ENCODE data around the gene KCNMA1. TPM values are rescaled to one million over a fixed set of nuclear protein-coding genes. Genes with fewer than 3 reads are reported as not detected.

Gene KCNMA1
- total RNA-seq, 1 experiment from 2014 or later, result 143 TPM

DNA sequence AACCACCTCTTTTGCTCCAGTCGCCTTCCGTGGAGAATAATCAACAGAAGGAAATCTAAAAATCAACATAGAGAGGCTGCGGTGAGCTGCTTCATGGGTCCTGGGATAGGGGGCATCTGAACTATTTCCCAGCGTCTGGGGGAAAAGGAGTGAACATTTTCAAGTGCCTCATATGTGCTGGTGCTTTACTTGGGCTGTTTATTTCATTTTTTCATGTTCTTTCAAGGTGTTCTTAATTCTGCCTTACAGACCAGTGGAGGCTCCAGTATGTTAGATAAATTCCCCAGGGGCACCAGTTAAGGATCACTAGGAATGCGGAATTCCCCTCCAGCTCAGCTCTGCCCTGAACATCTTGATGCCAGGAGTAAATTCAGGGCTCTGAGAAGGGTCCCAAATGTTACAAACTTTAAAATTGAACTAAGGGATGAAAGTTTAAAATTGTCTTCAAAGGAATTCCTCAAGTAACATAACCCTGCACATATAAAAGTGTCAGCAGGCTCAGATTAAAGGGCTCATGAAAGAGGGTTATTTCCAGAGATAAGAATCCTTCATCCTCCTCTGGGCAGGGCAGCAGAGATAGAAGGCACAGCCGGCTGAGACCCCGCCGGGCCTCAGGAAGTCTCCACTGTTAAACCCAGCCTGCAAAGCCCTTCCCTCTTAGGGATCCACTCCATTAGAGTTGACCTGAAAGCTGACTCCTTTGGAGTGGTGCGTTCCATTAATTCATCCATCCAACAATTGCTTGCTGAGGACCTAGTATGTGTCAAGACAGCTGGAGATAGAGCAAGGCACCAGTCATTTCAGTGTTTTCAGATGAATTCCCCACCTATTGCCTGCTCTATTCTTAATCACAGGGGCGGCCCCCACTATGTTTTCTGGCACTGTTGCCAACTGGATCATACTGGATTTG, 345.8 kb downstream of the KCNMA1 start:
- intact Hi-C loops (cut with micrococcal nuclease), result no loop called here
- Histone ChIP-seq H3K4me2 (ENCODE audit: low read length) (peak overlapping the region; percentile 37), H3K79me2 (ENCODE audit: low read length) (no peaks in the 10 kb centered on the region), H3K27me3 (ENCODE audit: low read length) (no peaks in the 10 kb centered on the region), H3K9me2 (replicated peaks; ENCODE audit: low read length) (no peaks in the 10 kb centered on the region; the same call in 1 of the 2 replicates), H4K20me1 (ENCODE audit: low read length) (no peaks in the 10 kb centered on the region), H3K4me1 (ENCODE audit: insufficient read depth, low read length) (peaks cover 51% of the 10 kb centered on the region), H3K9me3 (ENCODE audit: low read length) (no peaks in the 10 kb centered on the region), H3K27ac (ENCODE audit: low read length) (peak overlapping the region; percentile 31), H3F3A (ENCODE audit: low read length, unreplicated experiment) (peaks cover 15% of the 10 kb centered on the region), H3K4me3 (ENCODE audit: low read length) (no peak overlapping the region), H3K36me3 (ENCODE audit: low read depth, low read length) (no peaks in the 10 kb centered on the region), H2AFZ (ENCODE audit: low read length) (no peak overlapping the region), H3K9ac (ENCODE audit: low read length) (0 out of 2 replicates have a peak overlapping the region, but pooled peaks have one; percentile 0)
- POLR2A ChIA-PET (ENCODE audit: unreplicated experiment), result no interaction called here
- no peak for TF ChIP-seq EZH2phosphoT487 (IDR thresholded peaks at IDR 0.05; ENCODE audit: borderline replicate concordance, low read length)
- TF ChIP-seq CTCF (conservative IDR thresholded peaks at IDR 0.05; ENCODE audit: low read depth, low read length), result no peak
- TF ChIP-seq EZH2 (IDR thresholded peaks at IDR 0.05; ENCODE audit: low read length, unreplicated experiment), result no peak
- DNase-seq (no peak), ATAC-seq (no peak)
- CTCF ChIA-PET, result no interaction called here
- no TSS peak for BruUV-seq (replicated peaks)

DNA sequence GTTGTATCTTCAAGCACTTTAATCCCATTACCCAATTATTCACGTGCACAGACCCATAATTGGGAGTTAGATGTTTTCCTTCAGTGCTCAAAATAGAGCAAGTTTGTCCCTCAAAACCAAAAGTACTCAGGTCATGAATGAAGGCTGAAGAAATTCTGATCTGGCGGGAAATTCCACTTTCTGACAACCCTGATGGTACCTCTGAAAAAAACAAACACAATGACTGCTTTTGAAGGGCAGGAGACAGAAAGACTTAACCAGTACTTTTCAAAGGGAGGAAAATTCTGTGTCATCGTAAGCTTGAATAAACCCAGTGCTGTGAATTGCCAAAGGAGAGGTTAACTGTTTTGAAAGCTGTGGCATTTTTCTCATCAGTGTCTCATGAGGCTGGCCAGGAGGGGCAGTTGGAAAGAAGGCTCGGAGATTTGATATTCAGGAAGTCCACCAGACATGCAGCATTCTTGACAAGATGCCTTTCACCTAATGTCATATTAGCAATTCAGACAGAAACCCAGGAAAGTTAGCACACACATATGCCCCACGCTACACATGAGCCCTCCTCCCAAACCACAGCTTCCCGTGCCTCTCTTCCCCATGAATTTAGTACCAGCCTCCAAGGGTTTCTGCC, 347.0 kb downstream of the KCNMA1 start:
- peak overlapping the region; percentile 1; the same call in 1 of the 2 replicates for H3K4me3 ChIP-seq (ENCODE audit: low read length)
- H4K20me1 ChIP-seq (ENCODE audit: low read length), result no peaks in the 10 kb centered on the region
- no peaks in the 10 kb centered on the region for H3K9me3 ChIP-seq (ENCODE audit: low read length)
- no peak for TF ChIP-seq EZH2phosphoT487 (IDR thresholded peaks at IDR 0.05; ENCODE audit: borderline replicate concordance, low read length)
- TF ChIP-seq CTCF (conservative IDR thresholded peaks at IDR 0.05; ENCODE audit: low read depth, low read length), result no peak
- no TSS peak for BruUV-seq (replicated peaks)
- H3K27me3 ChIP-seq (ENCODE audit: low read length), result no peaks in the 10 kb centered on the region
- peak overlapping the region; percentile 1; the same call in 1 of the 2 replicates for H3K9ac ChIP-seq (ENCODE audit: low read length)
- H2AFZ ChIP-seq (ENCODE audit: low read length), result peak overlapping the region; percentile 17
- H3K79me2 ChIP-seq (ENCODE audit: low read length), result no peaks in the 10 kb centered on the region
- ATAC-seq (peak; percentile 63), DNase-seq (peak; percentile 95)
- peak overlapping the region; percentile 31 for H3K27ac ChIP-seq (ENCODE audit: low read length)
- no peaks in the 10 kb centered on the region for H3K36me3 ChIP-seq (ENCODE audit: low read depth, low read length)
- H3K9me2 ChIP-seq (replicated peaks; ENCODE audit: low read length), result no peaks in the 10 kb centered on the region; the same call in 1 of the 2 replicates
- H3F3A ChIP-seq (ENCODE audit: low read length, unreplicated experiment), result peaks cover 15% of the 10 kb centered on the region
- POLR2A ChIA-PET (ENCODE audit: unreplicated experiment), result interaction anchor here (0.6 kb wide), 2 partner anchors 11 to 1194 kb away, joined by 3 to 4 read pairs; no protein-coding TSS in a partner anchor
- intact Hi-C loops (cut with micrococcal nuclease), result no loop called here
- peaks cover 53% of the 10 kb centered on the region for H3K4me1 ChIP-seq (ENCODE audit: insufficient read depth, low read length)
- H3K4me2 ChIP-seq (ENCODE audit: low read length), result peak overlapping the region; percentile 37
- CTCF ChIA-PET, result interaction anchor here (0.6 kb wide), 1 partner anchor 120 kb away, joined by 3 read pairs; no protein-coding TSS in a partner anchor

All from PC-3 (cell line).